Prostate gland (tissue), 2 donors: ENCODE measurements around the gene RBM12.

Experiments
- CTCF ChIP-seq, 4 experiments: fragments of 200-600 bp in 2 of 4; fragments of 450-650 bp in 2 of 4; sonication (generic) in 2 of 4; IDR thresholded peaks; 1 replicate in 3 of 4; 2 replicates in 1 of 4; pipeline ENCODE4 v1.5.1; 2016 to 2019; ENCODE audit warnings: antibody characterized with exemption in 4 of 4, mild to moderate bottlenecking in 2 of 4, moderate library complexity in 2 of 4
- POLR2AphosphoS5 ChIP-seq: sonication (generic); formaldehyde crosslinking; IDR thresholded peaks from one replicate; pipeline ENCODE4 v1.6.1; 2017; ENCODE audit warnings: antibody characterized with exemption

DNA sequence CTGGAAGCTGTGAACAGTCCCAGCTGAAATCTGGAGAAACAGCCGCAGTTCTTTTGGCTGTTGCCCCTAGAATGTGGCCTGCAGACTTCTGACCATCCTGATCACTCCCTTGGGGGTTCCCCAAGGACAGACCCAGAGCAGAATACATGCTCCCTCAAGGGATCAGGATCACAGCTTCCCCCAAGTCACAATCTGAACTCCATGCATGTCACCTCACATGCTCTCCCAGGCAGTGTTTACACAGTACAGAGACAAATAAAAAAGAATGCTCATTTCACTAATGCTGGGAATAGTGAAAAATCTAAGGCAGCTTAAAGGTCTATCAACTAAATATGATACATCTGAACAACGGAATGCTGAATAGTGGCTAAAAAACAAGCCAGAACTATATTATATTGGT lies 28.6 kb downstream of the RBM12 start:
- TF ChIP-seq CTCF (IDR thresholded peaks at IDR 0.05) = no peak
- no peak for TF ChIP-seq POLR2AphosphoS5
